Measurements from ENCODE around the gene AEBP2.

AEBP2 gene

GRCh38 chr12:19454837-19455236 lies 15.5 kb downstream of the AEBP2 start:
- no peak overlapping the region for H3K4me3 ChIP-seq (ENCODE audit: low read depth, low read length)
- no peak for DNase-seq (ENCODE audit: low read depth, low spot score)
- TF ChIP-seq CTCF (IDR thresholded peaks at IDR 0.05; ENCODE audit: low read depth, low read length), result no peak
- in situ Hi-C loops (cut with HindIII; ENCODE audit: low sequenced_read_pairs), result no loop called here

- H3K4me3 ChIP-seq (ENCODE audit: low read depth, low read length), result no peak overlapping the region
- no peak for DNase-seq (ENCODE audit: low read depth, low spot score)
- in situ Hi-C loops (cut with HindIII; ENCODE audit: low sequenced_read_pairs), result no loop called here
- TF ChIP-seq CTCF (IDR thresholded peaks at IDR 0.05; ENCODE audit: low read depth, low read length), result no peak
Measured at GRCh38 chr12:19456176-19456575, 16.9 kb downstream of the AEBP2 start.

GRCh38 chr12:19457561-19457960 lies 18.3 kb downstream of the AEBP2 start:
- H3K4me3 ChIP-seq (ENCODE audit: low read depth, low read length), result no peak overlapping the region
- TF ChIP-seq CTCF (IDR thresholded peaks at IDR 0.05; ENCODE audit: low read depth, low read length), result no peak
- no peak for DNase-seq (ENCODE audit: low read depth, low spot score)
- in situ Hi-C loops (cut with HindIII; ENCODE audit: low sequenced_read_pairs), result no loop called here

GRCh38 chr12:19458733-19459132 lies 19.4 kb downstream of the AEBP2 start:
- no peak overlapping the region for H3K4me3 ChIP-seq (ENCODE audit: low read depth, low read length)
- DNase-seq (ENCODE audit: low read depth, low spot score), result no peak
- no peak for TF ChIP-seq CTCF (IDR thresholded peaks at IDR 0.05; ENCODE audit: low read depth, low read length)
- in situ Hi-C loops (cut with HindIII; ENCODE audit: low sequenced_read_pairs), result no loop called here

- no peak overlapping the region for H3K4me3 ChIP-seq (ENCODE audit: low read depth, low read length)
- no peak for DNase-seq (ENCODE audit: low read depth, low spot score)
- in situ Hi-C loops (cut with HindIII; ENCODE audit: low sequenced_read_pairs), result no loop called here
- no peak for TF ChIP-seq CTCF (IDR thresholded peaks at IDR 0.05; ENCODE audit: low read depth, low read length)
Measured at GRCh38 chr12:19461999-19462398, 22.7 kb downstream of the AEBP2 start.

GRCh38 chr12:19462406-19462805 lies 23.1 kb downstream of the AEBP2 start:
- in situ Hi-C loops (cut with HindIII; ENCODE audit: low sequenced_read_pairs), result no loop called here
- DNase-seq (ENCODE audit: low read depth, low spot score), result no peak
- no peak for TF ChIP-seq CTCF (IDR thresholded peaks at IDR 0.05; ENCODE audit: low read depth, low read length)
- no peak overlapping the region for H3K4me3 ChIP-seq (ENCODE audit: low read depth, low read length)

- no peak overlapping the region for H3K4me3 ChIP-seq (ENCODE audit: low read depth, low read length)
- in situ Hi-C loops (cut with HindIII; ENCODE audit: low sequenced_read_pairs), result no loop called here
- DNase-seq (ENCODE audit: low read depth, low spot score), result no peak
- no peak for TF ChIP-seq CTCF (IDR thresholded peaks at IDR 0.05; ENCODE audit: low read depth, low read length)
Measured at GRCh38 chr12:19464192-19464580, 24.9 kb downstream of the AEBP2 start.
